ENCODE results near the gene RAB33B.
"Not testable (repeated sequence)": the region's sequence is repeated elsewhere in the genome, so short reads cannot be mapped to it uniquely, and the experiment has no call there.

The RAB33B gene

DNA sequence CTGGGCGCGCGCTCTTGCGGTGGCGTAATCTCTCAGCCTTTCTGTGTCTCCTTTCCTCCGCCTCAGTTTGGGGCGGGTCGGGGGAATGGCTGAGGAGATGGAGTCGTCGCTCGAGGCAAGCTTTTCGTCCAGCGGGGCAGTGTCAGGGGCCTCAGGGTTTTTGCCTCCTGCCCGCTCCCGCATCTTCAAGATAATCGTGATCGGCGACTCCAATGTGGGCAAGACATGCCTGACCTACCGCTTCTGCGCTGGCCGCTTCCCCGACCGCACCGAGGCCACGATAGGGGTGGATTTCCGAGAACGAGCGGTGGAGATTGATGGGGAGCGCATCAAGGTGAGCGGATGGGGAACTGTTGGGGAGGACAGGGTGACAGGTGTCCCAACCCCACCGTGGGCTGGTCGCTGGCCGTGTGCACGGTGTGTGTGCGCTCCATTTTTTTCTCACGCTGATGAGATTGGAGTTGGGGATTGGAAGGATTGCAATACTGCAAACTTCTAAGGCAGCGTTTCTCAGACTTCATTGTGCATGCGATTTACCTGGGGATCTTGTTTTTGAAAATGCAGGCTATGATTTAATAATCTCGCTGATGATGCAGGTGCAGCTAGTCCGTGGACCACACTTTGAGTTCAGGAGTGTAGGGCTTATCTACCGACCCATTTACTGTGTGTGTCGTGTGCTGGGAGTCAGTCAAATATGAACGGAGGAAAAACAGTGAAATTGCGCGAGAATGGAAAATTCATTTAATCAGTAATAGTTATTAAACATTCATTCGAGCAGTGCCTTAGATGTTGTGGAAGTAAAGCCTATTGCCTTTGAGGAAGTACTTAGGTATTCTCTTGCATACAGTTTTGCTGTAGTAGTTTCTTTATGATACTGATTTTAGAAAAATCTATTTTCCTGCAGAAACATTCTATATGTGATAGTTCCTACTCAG is at the start of gene RAB33B:
RAB33B (plus strand) TSS at position 11 of the 935 bp plus-strand sequence; CDS start at position 86, 75 bp downstream.
- no peak for DNase-seq

GRCh38 chr4:139410312-139410711 is 43.6 kb upstream of the RAB33B start:
- DNase-seq, result no peak

DNA sequence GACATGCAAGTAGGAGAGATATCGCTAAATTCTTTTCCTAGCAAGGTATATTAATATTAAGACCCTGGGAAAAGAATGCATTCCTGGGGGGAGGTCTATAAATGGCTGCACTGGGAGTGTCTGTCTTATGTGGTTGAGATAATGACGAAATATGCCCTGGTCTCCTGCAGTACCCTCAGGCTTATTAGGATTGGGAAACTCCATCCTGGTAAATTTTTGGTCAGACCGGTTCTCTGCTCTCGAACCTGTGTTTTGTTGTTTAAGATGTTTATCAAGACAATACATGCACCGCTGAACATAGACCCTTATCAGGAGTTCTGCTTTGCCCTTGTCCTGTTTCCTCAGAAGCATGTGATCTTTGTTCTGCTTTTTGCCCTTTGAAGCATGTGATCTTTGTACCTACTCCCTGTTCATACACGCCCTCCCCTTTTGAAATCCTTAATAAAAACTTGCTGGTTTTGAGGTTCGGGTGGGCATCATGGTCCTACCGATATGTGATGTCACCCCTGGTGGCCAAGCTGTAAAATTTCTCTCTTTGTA is 39.2 kb upstream of the RAB33B start:
- DNase-seq, result not testable (repeated sequence)

- no peak for DNase-seq
Observed at GRCh38 chr4:139416073-139416673, 37.7 kb upstream of the RAB33B start.

GRCh38 chr4:139419388-139419914 is 34.5 kb upstream of the RAB33B start:
- no peak for DNase-seq

DNA sequence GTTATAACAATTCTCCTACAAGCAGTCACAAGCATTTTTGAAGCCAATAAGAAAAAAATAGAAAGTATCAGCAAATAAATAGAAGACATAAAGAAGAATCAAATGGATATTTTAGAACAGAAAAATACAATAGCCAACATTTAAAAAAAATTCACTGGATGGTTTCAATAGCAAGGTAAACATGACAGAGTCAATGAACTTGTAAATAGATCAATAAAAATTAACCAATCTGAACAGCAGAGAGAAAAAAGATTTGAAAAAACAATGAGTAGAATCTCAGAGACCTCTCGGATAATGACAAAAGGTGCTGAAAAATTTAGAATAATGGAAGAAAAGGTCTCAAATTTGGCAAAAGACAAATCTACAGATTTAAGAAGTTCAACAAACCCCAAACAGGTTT is 33.3 kb upstream of the RAB33B start:
- no peak for DNase-seq

- no peak for DNase-seq
Observed at GRCh38 chr4:139436122-139436521, 17.8 kb upstream of the RAB33B start.

DNA sequence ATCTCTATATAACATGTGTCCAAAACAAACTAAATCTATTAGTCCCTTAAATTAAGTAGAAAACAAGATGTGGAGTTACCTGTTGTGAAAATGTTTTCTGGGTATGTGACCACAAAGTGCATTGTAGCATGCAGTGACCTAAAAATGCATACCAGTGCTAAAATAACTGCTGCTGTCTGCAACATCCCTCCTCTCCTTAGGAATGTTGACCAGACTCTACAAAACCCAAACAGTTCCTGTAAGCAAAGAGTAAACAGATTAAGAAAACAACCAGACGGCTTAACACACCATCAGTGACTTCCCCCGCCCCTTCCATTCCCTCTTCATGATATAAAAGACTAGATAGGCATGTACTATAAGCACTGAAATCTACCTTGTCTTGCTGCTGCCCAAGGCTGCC is 15.8 kb upstream of the RAB33B start:
- DNase-seq, result no peak

- DNase-seq, result no peak
Observed at GRCh38 chr4:139441029-139441428, 12.9 kb upstream of the RAB33B start.

GRCh38 chr4:139443661-139444060 is 10.3 kb upstream of the RAB33B start:
- no peak for DNase-seq

DNA sequence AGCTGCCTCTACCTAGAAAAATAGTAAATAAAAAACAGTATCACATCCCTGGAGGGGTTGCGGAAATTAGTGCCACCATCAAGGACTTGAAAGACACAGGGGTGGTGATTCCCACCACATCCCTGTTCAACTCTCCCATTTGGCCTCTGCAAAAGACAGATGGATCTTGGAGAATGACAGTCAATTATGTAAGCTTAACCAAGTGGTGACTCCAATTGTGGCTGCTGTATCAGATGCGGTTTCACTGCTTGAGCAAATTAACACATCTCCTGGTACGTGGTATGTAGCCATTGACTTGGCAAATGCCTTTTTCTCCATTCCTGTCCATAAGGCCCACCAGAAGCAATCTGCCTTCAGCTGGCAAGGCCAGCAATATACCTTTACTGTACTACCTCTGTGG is 9.0 kb upstream of the RAB33B start:
- DNase-seq, result not testable (repeated sequence)

DNA sequence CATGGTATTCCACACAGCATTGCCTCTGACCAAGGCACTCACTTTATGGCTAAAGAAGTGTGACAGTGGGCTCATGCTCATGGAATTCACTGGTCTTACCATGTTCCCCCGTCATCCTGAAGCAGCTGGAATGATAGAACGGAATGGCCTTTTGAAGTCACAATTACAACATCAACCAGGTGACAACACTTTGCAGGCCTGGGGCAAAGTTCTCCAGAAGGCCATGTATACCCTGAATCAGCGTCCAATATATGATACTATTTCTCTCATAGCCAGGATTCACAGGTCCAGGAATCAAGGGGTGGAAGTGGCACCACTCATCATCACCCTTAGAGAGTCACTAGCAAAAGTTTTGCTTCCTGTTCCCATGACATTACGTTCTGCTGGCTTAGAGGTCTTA is 6.8 kb upstream of the RAB33B start:
- DNase-seq, result not testable (repeated sequence)

DNA sequence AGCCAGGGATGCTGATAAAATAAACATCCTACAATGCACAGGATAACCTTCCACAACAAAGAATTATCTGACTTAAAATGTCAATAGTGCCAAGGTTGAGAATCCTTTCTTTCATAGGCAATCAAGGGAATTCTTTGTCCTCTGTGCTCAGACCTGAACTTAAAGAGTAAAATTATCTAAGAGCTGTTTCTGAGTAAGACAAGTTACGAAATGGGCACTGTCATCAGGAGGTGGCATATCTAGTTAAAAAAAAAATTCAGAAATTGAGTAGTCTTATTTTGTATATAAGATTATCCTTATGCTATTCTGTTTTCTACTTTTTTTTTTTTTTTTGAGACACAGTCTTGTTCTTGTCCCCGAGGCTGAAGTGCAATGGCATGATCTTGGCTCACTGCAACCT is 3.3 kb upstream of the RAB33B start:
- no peak for DNase-seq

- no peak for DNase-seq
Observed at GRCh38 chr4:139451997-139452396, 1.9 kb upstream of the RAB33B start.

- DNase-seq, result no peak
Observed at GRCh38 chr4:139453041-139453370, 915 bp upstream of the RAB33B start.

- DNase-seq, result peak; percentile 99
Observed at GRCh38 chr4:139453371-139454110, 380 bp upstream of the RAB33B start.

- DNase-seq, result no peak
Observed at GRCh38 chr4:139455126-139455538, 1.2 kb downstream of the RAB33B start.

GRCh38 chr4:139457318-139457717 is 3.4 kb downstream of the RAB33B start:
- no peak for DNase-seq

DNA sequence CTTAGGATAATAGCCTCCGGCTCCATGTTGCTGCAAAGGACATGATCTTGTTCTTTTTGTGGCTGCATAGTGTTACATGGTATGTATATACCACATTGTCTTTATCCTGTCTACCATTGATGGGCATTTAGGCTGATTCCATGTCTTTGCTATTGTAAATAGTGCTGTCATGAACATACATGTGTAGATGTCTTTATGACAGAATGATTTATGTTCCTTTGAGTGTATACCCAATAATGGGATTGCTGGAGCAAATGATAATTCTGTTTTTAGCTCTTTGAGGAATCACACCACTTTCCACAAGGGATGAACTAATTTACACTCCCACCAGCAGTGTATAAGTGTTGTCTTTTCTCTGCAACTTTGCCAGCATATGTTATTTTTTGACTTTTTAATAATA is 4.6 kb downstream of the RAB33B start:
- DNase-seq, result no peak

- no peak for DNase-seq
Observed at GRCh38 chr4:139458999-139459398, 5.1 kb downstream of the RAB33B start.

DNA sequence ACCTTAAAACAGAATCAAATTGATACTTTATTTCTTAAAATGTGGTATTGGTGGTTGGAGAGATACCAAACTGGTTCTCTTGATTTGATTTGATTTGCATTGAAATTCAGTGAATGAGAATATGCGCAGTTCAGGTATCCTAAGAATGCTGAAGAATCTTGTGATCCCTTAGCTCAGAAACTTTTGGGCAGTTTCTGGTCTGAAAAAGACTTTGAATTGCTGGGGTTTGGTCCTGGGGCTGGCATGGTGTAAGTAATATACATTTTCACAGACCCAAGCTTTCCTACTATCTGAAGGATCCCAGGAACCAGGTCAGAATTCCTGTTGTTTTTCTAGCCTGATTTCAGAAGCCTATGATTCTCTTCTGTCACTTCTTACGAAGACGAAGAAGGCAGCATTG is 6.6 kb downstream of the RAB33B start:
- DNase-seq, result no peak

GRCh38 chr4:139461022-139461628 is 7.2 kb downstream of the RAB33B start:
- no peak for DNase-seq

- DNase-seq, result not testable (repeated sequence)
Observed at GRCh38 chr4:139464512-139464911, 10.6 kb downstream of the RAB33B start.
